IPS DF 6.9 (cell line): Measurements from ENCODE around the gene CYP3A7.
"Not testable (repeated sequence)": the region's sequence is repeated elsewhere in the genome, so short reads cannot be mapped to it uniquely, and the experiment has no call there.

Experiments
- DNase-seq: peaks from one replicate; pipeline ENCODE4 v3.0.0-alpha.2; 2013; ENCODE audit warnings: low read depth, low spot score
- H3K27ac ChIP-seq: one replicate; pipeline ENCODE4 v1.5.1; 2013; ENCODE audit warnings: low read length, control low read depth
- H3K27me3 ChIP-seq: 2 replicates; pipeline ENCODE4 v1.6.1; 2013; ENCODE audit warnings: mild to moderate bottlenecking, low read length; ENCODE audit not compliant: control insufficient read depth, insufficient read depth
- H3K36me3 ChIP-seq: 2 replicates; pipeline ENCODE4 v1.6.1; 2013; ENCODE audit warnings: low read length; ENCODE audit not compliant: control insufficient read depth, insufficient read depth
- H3K4me1 ChIP-seq: 2 replicates; pipeline ENCODE4 v1.6.1; 2013; ENCODE audit warnings: low read length; ENCODE audit not compliant: control insufficient read depth, insufficient read depth
- H3K4me3 ChIP-seq: 2 replicates; pipeline ENCODE4 v1.5.1; 2013; ENCODE audit warnings: mild to moderate bottlenecking, low read length
- H3K9me3 ChIP-seq: 2 replicates; pipeline ENCODE4 v1.6.1; 2013; ENCODE audit warnings: low read length, inconsistent platforms; ENCODE audit not compliant: control insufficient read depth, insufficient read depth
- WGBS: extraction: QIAGEN DNeasy Blood & Tissue Kit; methylation state at CpG from one replicate; pipeline ENCODE4 v1.1.7; 2013; ENCODE audit warnings: mixed read lengths, missing lambda C conversion rate; ENCODE audit not compliant: insufficient read length, insufficient coverage; 5-methylcytosine and 5-hydroxymethylcytosine counted together

CYP3A7 gene

GRCh38 chr7:99766484-99767099 lies 31.6 kb upstream of the CYP3A7 start:
- H3K4me1 ChIP-seq, result no peaks in the 10 kb centered on the region
- no CpG with 5 or more reads among the region's 3 CpGs for WGBS
- no peak overlapping the region for H3K4me3 ChIP-seq
- H3K9me3 ChIP-seq, result no peaks in the 10 kb centered on the region
- DNase-seq, result no peak
- no peak overlapping the region for H3K27ac ChIP-seq
- H3K36me3 ChIP-seq, result no peaks in the 10 kb centered on the region
- H3K27me3 ChIP-seq, result no peaks in the 10 kb centered on the region

GRCh38 chr7:99764478-99764877 lies 29.5 kb upstream of the CYP3A7 start:
- no peak for DNase-seq
- H3K9me3 ChIP-seq, result no peaks in the 10 kb centered on the region
- no peaks in the 10 kb centered on the region for H3K27me3 ChIP-seq
- no peaks in the 10 kb centered on the region for H3K36me3 ChIP-seq
- no peak overlapping the region for H3K4me3 ChIP-seq
- WGBS, result no CpG with 5 or more reads among the region's 3 CpGs
- no peaks in the 10 kb centered on the region for H3K4me1 ChIP-seq
- H3K27ac ChIP-seq, result no peak overlapping the region

GRCh38 chr7:99762680-99763327 lies 27.8 kb upstream of the CYP3A7 start:
- WGBS, result no CpG with 5 or more reads among the region's 7 CpGs
- DNase-seq, result no peak
- Histone ChIP-seq H3K36me3 (no peaks in the 10 kb centered on the region), H3K9me3 (no peaks in the 10 kb centered on the region), H3K27me3 (no peaks in the 10 kb centered on the region), H3K4me1 (no peaks in the 10 kb centered on the region), H3K4me3 (no peak overlapping the region), H3K27ac (no peak overlapping the region)

GRCh38 chr7:99755085-99755484 lies 20.1 kb upstream of the CYP3A7 start:
- Histone ChIP-seq H3K27ac (no peak overlapping the region), H3K4me3 (no peak overlapping the region), H3K27me3 (no peaks in the 10 kb centered on the region), H3K4me1 (no peaks in the 10 kb centered on the region), H3K36me3 (no peaks in the 10 kb centered on the region), H3K9me3 (no peaks in the 10 kb centered on the region)
- WGBS, result no CpG with 5 or more reads among the region's 1 CpG
- no peak for DNase-seq

- WGBS, result no CpG with 5 or more reads among the region's 3 CpGs
- Histone ChIP-seq H3K36me3 (no peaks in the 10 kb centered on the region), H3K27ac (no peak overlapping the region), H3K27me3 (no peaks in the 10 kb centered on the region), H3K4me3 (no peak overlapping the region), H3K4me1 (no peaks in the 10 kb centered on the region), H3K9me3 (no peaks in the 10 kb centered on the region)
- DNase-seq, result no peak
These were observed 17.4 kb upstream of the CYP3A7 start for GRCh38 chr7:99752356-99752755.

- H3K27me3 ChIP-seq, DNase-seq, H3K27ac ChIP-seq, H3K9me3 ChIP-seq, H3K4me1 ChIP-seq, H3K4me3 ChIP-seq, H3K36me3 ChIP-seq: not testable (repeated sequence)
- WGBS, result no CpG with 5 or more reads among the region's 5 CpGs
These were observed 16.5 kb upstream of the CYP3A7 start for GRCh38 chr7:99751322-99752052.

- Histone ChIP-seq H3K27ac (no peak overlapping the region), H3K4me1 (no peaks in the 10 kb centered on the region), H3K9me3 (no peaks in the 10 kb centered on the region), H3K4me3 (no peak overlapping the region), H3K36me3 (no peaks in the 10 kb centered on the region), H3K27me3 (no peaks in the 10 kb centered on the region)
- WGBS, result no CpG with 5 or more reads among the region's 6 CpGs
- no peak for DNase-seq
These were observed 14.0 kb upstream of the CYP3A7 start for GRCh38 chr7:99748846-99749579.

GRCh38 chr7:99746915-99747314 lies 11.9 kb upstream of the CYP3A7 start:
- not testable (repeated sequence) for H3K4me3 ChIP-seq, H3K9me3 ChIP-seq, H3K27ac ChIP-seq, H3K4me1 ChIP-seq, H3K36me3 ChIP-seq, H3K27me3 ChIP-seq, DNase-seq
- no CpG with 5 or more reads among the region's 3 CpGs for WGBS

GRCh38 chr7:99745395-99745794 lies 10.4 kb upstream of the CYP3A7 start:
- H3K27me3 ChIP-seq, H3K4me1 ChIP-seq, DNase-seq, H3K27ac ChIP-seq, H3K9me3 ChIP-seq, H3K4me3 ChIP-seq, H3K36me3 ChIP-seq: not testable (repeated sequence)
- no CpG with 5 or more reads among the region's 3 CpGs for whole genome bisulfite sequencing

GRCh38 chr7:99742737-99743394 lies 7.9 kb upstream of the CYP3A7 start:
- DNase-seq, result no peak
- H3K36me3 ChIP-seq, result no peaks in the 10 kb centered on the region
- WGBS, result no CpG with 5 or more reads among the region's 4 CpGs

More at GRCh38 chr7:99742737-99743394, 7.9 kb upstream of the CYP3A7 start:
- no peak overlapping the region for H3K4me3 ChIP-seq
- H3K27ac ChIP-seq, result no peak overlapping the region
- H3K27me3 ChIP-seq, result no peaks in the 10 kb centered on the region
- H3K9me3 ChIP-seq, result no peaks in the 10 kb centered on the region
- no peaks in the 10 kb centered on the region for H3K4me1 ChIP-seq
